Subcutaneous adipose tissue (tissue), 4 donors: ENCODE data around the gene ACTG1. TPM values are rescaled to one million over a fixed set of nuclear protein-coding genes. Genes with fewer than 3 reads are reported as not detected.

Experiments used
- CTCF ChIP-seq: fragments of 450-650 bp; IDR thresholded peaks from one replicate; pipeline ENCODE4 v1.5.1; 2016; ENCODE audit warnings: low read depth, mild to moderate bottlenecking, control low read depth, antibody characterized with exemption, moderate library complexity
- total RNA-seq, 4 donors: library from RNA; depleted of rRNA; stranded (reverse); fragments of >200 nt; gene quantifications; one replicate each; pipeline ENCODE4 v1.1.0, GENCODE V29; 2016

Gene ACTG1
- total RNA-seq, 4 donors from 2014 or later, result 1,095 to 1,902 (median 1,493) TPM

- no peak for TF ChIP-seq CTCF
Observed at GRCh38 chr17:81516439-81516838, 3.8 kb upstream of the ACTG1 start.

- no peak for TF ChIP-seq CTCF
Observed at GRCh38 chr17:81515530-81516041, 3.0 kb upstream of the ACTG1 start.

- TF ChIP-seq CTCF, result no peak
Observed at GRCh38 chr17:81514739-81515529, 2.3 kb upstream of the ACTG1 start.

- TF ChIP-seq CTCF, result no peak
Observed at GRCh38 chr17:81514489-81514738, 1.8 kb upstream of the ACTG1 start.

GRCh38 chr17:81513753-81514488, 1.3 kb upstream of the ACTG1 start:
- no peak for TF ChIP-seq CTCF

- no peak for TF ChIP-seq CTCF
Observed at GRCh38 chr17:81513372-81513752, 763 bp upstream of the ACTG1 start.

- no peak for TF ChIP-seq CTCF
Observed at GRCh38 chr17:81511804-81512561, 616 bp downstream of the ACTG1 start.
